DMS79 treated with DMSO at 0.1 percent for 48 hours (cell line): Measurements from ENCODE around the gene GYS1.
"Not testable (repeated sequence)": the region's sequence is repeated elsewhere in the genome, so short reads cannot be mapped to it uniquely, and the experiment has no call there.

Experiments used
- DNase-seq: peaks from one replicate; lab custom pipeline; 2025; lab: John Stamatoyannopoulos, UW

The GYS1 gene

GRCh38 chr19:48938256-48938655 is 54.9 kb downstream of the GYS1 start:
- no peak for DNase-seq

GRCh38 chr19:48935864-48936263 is 57.2 kb downstream of the GYS1 start:
- no peak for DNase-seq

- DNase-seq, result no peak
Measured at GRCh38 chr19:48934837-48935236, 58.3 kb downstream of the GYS1 start.

GRCh38 chr19:48933382-48933932 is 59.7 kb downstream of the GYS1 start, which contains the start of gene DHDH:
DHDH (plus strand) TSS chr19:48933699; CDS start chr19:48933722, 23 bp downstream.
- peak; percentile 92 for DNase-seq

GRCh38 chr19:48928164-48929025 is 64.7 kb downstream of the GYS1 start:
- DNase-seq, result no peak

- not testable (repeated sequence) for DNase-seq
Measured at GRCh38 chr19:48927692-48928091, 65.4 kb downstream of the GYS1 start.

GRCh38 chr19:48926909-48927308 is 66.2 kb downstream of the GYS1 start:
- no peak for DNase-seq

GRCh38 chr19:48925890-48926289 is 67.2 kb downstream of the GYS1 start:
- not testable (repeated sequence) for DNase-seq

- DNase-seq, result no peak
Measured at GRCh38 chr19:48925240-48925843, 67.8 kb downstream of the GYS1 start.

- no peak for DNase-seq
Measured at GRCh38 chr19:48922548-48923490, 70.3 kb downstream of the GYS1 start.

- no peak for DNase-seq
Measured at GRCh38 chr19:48921721-48922500, 71.2 kb downstream of the GYS1 start.

- no peak for DNase-seq
Measured at GRCh38 chr19:48920949-48921348, 72.2 kb downstream of the GYS1 start.

- DNase-seq, result not testable (repeated sequence)
Measured at GRCh38 chr19:48919271-48919670, 73.8 kb downstream of the GYS1 start.

- no peak for DNase-seq
Measured at GRCh38 chr19:48918801-48919247, 74.3 kb downstream of the GYS1 start.
